GM19193 (cell line): Measurements from ENCODE around the gene TALDO1.

Experiments used
- POLR2A ChIP-seq: IDR thresholded peaks from 4 replicates; pipeline ENCODE4 v1.6.1; 2011; ENCODE audit not compliant: insufficient read depth, insufficient read length; ENCODE audit errors: extremely low read depth

TALDO1 gene

GRCh38 chr11:767238-767637 is 20.0 kb downstream of the TALDO1 start:
- no peak for TF ChIP-seq POLR2A

DNA sequence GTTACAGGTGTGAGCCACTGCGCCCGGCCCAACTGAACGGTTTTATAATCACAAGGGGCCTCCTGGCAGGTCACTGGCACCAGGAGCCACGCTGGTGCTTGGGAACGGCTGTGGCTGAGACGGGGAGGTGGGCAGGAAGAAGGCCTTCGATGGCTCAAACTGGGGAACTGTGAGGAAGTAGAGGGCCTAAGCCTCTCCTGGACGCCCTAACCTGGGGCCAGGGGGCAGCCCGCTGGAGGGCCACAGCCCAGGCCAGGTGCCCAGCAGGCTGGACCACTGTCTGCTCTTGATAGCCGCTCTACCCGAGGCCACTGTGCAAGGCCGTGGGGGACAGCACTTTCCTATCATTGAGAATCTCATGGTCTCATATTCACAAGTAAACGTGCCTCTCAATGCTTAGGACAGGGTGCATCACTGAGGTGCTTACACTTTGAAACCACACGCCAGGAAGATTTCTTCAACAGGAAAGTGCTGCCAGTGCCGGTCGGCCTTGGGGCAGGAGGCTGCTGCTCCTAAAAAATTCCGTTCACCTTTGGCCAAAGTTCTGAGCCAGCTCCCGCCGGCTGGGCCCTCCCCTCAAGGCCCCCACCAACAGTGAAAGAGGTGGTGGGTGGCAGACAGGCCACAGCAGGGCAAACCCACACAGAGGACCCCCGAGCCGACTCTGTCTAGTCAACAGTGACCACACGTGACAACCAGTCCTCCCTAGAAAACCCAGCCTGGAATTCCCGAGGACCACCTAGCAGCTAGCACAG is 22.8 kb downstream of the TALDO1 start:
- no peak for TF ChIP-seq POLR2A

- TF ChIP-seq POLR2A = no peak
These were observed 23.7 kb downstream of the TALDO1 start for GRCh38 chr11:770642-771616.

DNA sequence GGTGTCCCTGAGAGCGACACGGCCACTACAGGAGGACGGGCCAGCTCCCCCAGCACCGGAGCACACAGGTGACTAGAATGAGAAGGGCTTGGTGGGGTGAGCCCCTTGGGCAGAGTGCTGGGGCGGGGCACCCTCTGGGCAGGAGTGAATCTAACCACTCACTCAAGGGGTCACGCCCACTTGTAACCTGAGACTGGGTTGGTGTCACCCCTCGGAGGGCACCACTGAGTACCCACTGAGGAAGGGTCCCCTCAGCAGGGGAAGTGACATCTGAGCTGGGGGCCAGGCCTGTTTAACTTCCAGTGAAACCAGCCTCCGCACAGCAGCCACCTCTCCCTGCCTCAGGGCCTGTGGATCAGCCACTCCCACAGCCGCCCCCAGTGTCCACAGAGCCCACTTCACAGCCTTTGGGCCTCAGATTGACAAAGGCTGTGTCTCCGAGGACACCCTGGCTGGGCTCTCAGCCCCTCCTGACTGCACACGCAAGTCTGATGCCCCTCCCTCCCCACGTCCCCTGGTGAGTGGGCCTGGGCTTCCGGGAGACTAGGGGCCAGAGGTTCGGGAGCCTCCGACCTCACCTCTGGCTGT is 24.4 kb downstream of the TALDO1 start:
- no peak for TF ChIP-seq POLR2A

- TF ChIP-seq POLR2A = no peak
These were observed 25.4 kb downstream of the TALDO1 start for GRCh38 chr11:772429-773390.

- TF ChIP-seq POLR2A = no peak
These were observed 26.2 kb downstream of the TALDO1 start for GRCh38 chr11:773425-773824.

- TF ChIP-seq POLR2A = no peak
These were observed 26.6 kb downstream of the TALDO1 start for GRCh38 chr11:773830-774229.

DNA sequence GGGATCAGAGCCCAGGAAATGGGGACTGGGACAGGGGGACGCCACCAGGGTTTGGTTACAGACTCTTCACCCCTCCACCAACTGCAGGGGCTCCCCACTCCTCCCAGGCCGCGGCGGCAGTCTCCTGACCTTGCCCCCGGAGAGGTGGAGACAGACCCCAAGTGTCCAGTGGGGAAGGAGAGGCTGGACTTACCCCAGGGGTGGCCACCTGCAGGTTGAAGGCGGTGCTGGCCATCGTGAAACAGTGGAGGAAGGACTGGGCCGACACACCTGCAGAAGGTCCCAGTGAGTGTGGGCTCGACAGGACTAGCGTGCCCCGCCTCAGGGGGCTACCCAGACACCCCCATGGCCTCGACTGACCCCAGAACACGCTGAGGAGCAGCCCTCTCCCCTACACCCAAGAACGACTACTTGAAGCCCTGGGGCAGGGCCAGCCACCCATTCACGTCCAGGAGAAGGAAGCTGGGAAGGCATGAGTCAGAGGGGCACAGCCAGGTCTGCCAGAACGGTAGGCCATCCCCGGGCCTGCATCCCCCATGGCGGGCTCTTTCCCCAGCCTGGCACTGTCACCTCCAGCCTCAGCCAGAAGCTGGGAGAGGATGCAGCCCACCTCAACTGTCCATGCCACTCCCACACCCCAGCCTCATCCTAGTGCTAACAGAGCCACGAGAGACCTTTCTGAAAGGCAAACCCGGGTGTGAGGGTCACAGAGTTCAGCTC is 27.8 kb downstream of the TALDO1 start:
- no peak for TF ChIP-seq POLR2A

- TF ChIP-seq POLR2A = no peak
These were observed 28.9 kb downstream of the TALDO1 start for GRCh38 chr11:776263-776560.

DNA sequence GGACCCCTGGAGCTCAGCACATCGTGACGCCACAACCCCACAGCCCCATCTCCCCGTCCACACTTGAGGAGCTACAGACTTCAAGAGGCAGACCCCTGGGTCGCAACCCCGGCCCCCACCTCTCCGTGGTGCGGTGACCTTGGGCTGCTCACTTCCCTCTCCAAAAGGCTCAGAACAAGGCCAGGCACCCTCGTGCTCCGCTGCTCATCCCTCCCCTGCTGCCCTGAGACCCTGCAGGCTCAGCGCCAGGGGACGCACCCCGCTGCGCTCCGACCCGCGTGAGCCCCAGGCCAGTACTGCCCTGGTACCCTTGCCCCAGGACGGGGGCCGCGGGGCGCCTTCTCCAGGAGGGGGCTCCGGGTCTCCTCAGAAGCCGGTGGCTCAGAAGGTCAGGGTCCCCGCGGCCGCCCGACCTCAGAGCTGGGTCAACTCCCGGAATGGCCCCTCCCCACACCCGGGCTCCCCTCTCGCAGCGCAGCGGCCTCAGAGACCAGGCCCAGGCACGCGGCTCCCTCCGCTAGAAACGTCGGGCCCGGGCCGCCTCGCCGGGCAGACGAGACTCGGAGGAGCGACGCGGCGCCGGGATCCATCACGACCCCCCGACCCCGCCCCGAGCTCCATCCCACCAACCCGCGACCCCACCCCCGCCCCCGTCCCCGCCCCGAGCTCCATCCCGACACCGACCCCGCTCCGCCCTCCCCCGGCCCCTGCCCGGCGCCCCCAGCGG is 29.5 kb downstream of the TALDO1 start:
- TF ChIP-seq POLR2A = no peak

- TF ChIP-seq POLR2A = peak; percentile 94
These were observed 30.3 kb downstream of the TALDO1 start, which contains the start of gene GATD1 for GRCh38 chr11:777288-778255. Gene GATD1, minus strand, starts transcription at chr11:777487. Its CDS starts 25 bp downstream, at chr11:777462.
